Activated effector memory CD4-positive, alpha-beta T cell treated with Interleukin-2 at 50 U/mL for 16 hours (primary cell): ENCODE results near the gene AVL9.
A peak's percentile ranks its signal among the peaks of the same experiment; 100 is the strongest.
"Not testable (repeated sequence)": the region's sequence is repeated elsewhere in the genome, so short reads cannot be mapped to it uniquely, and the experiment has no call there.

ENCODE experiments used
- DNase-seq: peaks from one replicate; pipeline ENCODE4 v3.0.0-alpha.2; 2020

Gene AVL9

GRCh38 chr7:32495298-32496051 lies at the start of gene AVL9:
TSS of gene AVL9 (plus strand) at chr7:32495489. CDS start at chr7:32495710, 221 bp downstream.
- DNase-seq, result peak; percentile 100

GRCh38 chr7:32447218-32447617 lies 48.1 kb upstream of the AVL9 start:
- no peak for DNase-seq

GRCh38 chr7:32453341-32454011 lies 41.8 kb upstream of the AVL9 start:
- DNase-seq, result no peak

- no peak for DNase-seq
These were observed 37.3 kb upstream of the AVL9 start for GRCh38 chr7:32458025-32458424.

GRCh38 chr7:32459788-32460187 lies 35.5 kb upstream of the AVL9 start:
- no peak for DNase-seq

- no peak for DNase-seq
These were observed 33.8 kb upstream of the AVL9 start for GRCh38 chr7:32461484-32461883.

- no peak for DNase-seq
These were observed 32.8 kb upstream of the AVL9 start for GRCh38 chr7:32462451-32462850.

- no peak for DNase-seq
These were observed 32.3 kb upstream of the AVL9 start for GRCh38 chr7:32462977-32463376.

GRCh38 chr7:32464641-32465416 lies 30.5 kb upstream of the AVL9 start:
- DNase-seq, result not testable (repeated sequence)

- DNase-seq, result not testable (repeated sequence)
These were observed 25.3 kb upstream of the AVL9 start for GRCh38 chr7:32470004-32470403.

- no peak for DNase-seq
These were observed 24.4 kb upstream of the AVL9 start for GRCh38 chr7:32470871-32471270.

GRCh38 chr7:32472015-32472414 lies 23.3 kb upstream of the AVL9 start:
- no peak for DNase-seq

- no peak for DNase-seq
These were observed 21.3 kb upstream of the AVL9 start for GRCh38 chr7:32474008-32474407.

GRCh38 chr7:32476816-32477648 lies 18.3 kb upstream of the AVL9 start:
- no peak for DNase-seq

- DNase-seq, result no peak
These were observed 17.7 kb upstream of the AVL9 start for GRCh38 chr7:32477649-32477980.

GRCh38 chr7:32479574-32480200 lies 15.6 kb upstream of the AVL9 start:
- DNase-seq, result no peak

GRCh38 chr7:32481176-32481575 lies 14.1 kb upstream of the AVL9 start:
- no peak for DNase-seq

GRCh38 chr7:32481921-32482320 lies 13.4 kb upstream of the AVL9 start:
- no peak for DNase-seq

- no peak for DNase-seq
These were observed 5.5 kb upstream of the AVL9 start for GRCh38 chr7:32489788-32490126.

GRCh38 chr7:32490127-32490796 lies 5.0 kb upstream of the AVL9 start, which contains the start of gene LSM5:
TSS of gene LSM5 (minus strand) at chr7:32490380. CDS start at chr7:32490365, 15 bp downstream.
- peak; percentile 86 for DNase-seq

GRCh38 chr7:32494946-32495297 lies 367 bp upstream of the AVL9 start:
- DNase-seq, result no peak
